Dermis microvascular lymphatic vessel endothelial cell (primary cell): ENCODE measurements around the gene MRGPRE. TPM values are rescaled to one million over a fixed set of nuclear protein-coding genes. Genes with fewer than 3 reads are reported as not detected.

Source experiments
- DNase-seq, 2 donors: peaks; one replicate each; pipeline versions ENCODE4 v3.0.0 to v3.0.0-alpha.2; 2010; ENCODE audit warnings: low read depth in 2 of 2
- total RNA-seq: library from RNA; depleted of rRNA; stranded (reverse); fragments of >200 nt; gene quantifications from 2 replicates; pipeline ENCODE4 v1.2.1, GENCODE V29; 2014

Gene MRGPRE
- total RNA-seq, 1 donor from 2014 or later = not detected

DNA sequence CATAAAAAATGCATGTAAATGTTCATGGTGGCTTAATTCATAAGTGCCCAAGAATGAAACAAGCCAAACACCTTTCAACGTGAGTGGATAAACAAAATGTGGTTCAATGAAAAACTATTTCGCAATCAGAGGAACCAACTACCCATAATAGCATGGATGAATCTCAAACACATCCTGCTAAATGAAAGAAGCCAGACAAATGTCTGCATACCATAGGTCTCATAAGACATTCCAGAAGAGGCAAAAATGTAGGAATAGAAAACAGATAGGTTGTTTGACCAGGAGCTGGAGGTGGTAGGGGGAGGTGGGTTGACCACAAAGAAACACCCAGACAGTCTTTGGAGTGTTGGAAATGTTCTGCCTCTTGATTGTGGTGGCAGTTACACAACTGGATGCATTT lies 53.9 kb downstream of the MRGPRE start:
- DNase-seq = no peak

DNA sequence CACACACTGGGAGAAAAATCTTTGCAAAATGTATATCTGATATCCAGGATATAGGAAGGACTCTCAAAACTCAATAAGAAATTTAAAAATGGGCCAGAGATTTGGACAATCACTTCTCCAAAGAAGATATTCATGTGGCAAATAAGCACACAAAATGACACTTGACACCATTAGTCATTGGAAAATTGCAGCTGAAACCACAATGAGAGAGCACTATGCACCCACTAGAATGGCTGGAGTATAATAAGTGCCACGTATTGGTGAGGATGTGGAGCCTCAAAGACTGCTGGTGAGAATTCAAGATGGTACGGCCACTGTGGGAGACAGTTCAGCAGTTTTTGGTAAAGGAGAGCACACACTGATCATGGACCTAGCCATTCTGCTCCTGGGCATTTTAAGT lies 54.3 kb downstream of the MRGPRE start:
- no peak for DNase-seq

Other genes with a start within 250 kb of the MRGPRE start
- gene NAP1L4, start 240.1 kb downstream of the MRGPRE start, total RNA-seq = 103 and 105 TPM in 2 replicates
- 30.1 and 32.9 TPM in 2 replicates for gene CARS1, start 175.0 kb downstream of the MRGPRE start, total RNA-seq
- gene OSBPL5, start 67.1 kb downstream of the MRGPRE start, total RNA-seq = 61.1 and 61.7 TPM in 2 replicates
- not detected in 2 replicates for gene MRGPRG, start 13.6 kb downstream of the MRGPRE start, total RNA-seq
- gene ZNF195, start 146.7 kb upstream of the MRGPRE start, total RNA-seq = 13.5 and 19.8 TPM in 2 replicates